ENCODE measurements around the gene HTR6.
A peak's percentile ranks its signal among the peaks of the same experiment; 100 is the strongest.

HTR6 gene

GRCh38 chr1:19689856-19690255 is 25.2 kb downstream of the HTR6 start:
- no peak for DNase-seq

GRCh38 chr1:19690342-19690741 is 25.7 kb downstream of the HTR6 start:
- DNase-seq = no peak

- DNase-seq = no peak
Observed at GRCh38 chr1:19694298-19694697, 29.6 kb downstream of the HTR6 start.

GRCh38 chr1:19695772-19696171 is 31.1 kb downstream of the HTR6 start:
- DNase-seq = no peak

- DNase-seq = no peak
Observed at GRCh38 chr1:19696820-19697219, 32.1 kb downstream of the HTR6 start.

GRCh38 chr1:19698181-19698580 is 33.5 kb downstream of the HTR6 start:
- DNase-seq = no peak

- no peak for DNase-seq
Observed at GRCh38 chr1:19700079-19700777, 35.6 kb downstream of the HTR6 start.

- DNase-seq = no peak
Observed at GRCh38 chr1:19703280-19703679, 38.6 kb downstream of the HTR6 start.

- peak; percentile 37 to 47 for DNase-seq
Observed at GRCh38 chr1:19704247-19705113, 39.8 kb downstream of the HTR6 start.

GRCh38 chr1:19705464-19705863 is 40.8 kb downstream of the HTR6 start:
- no peak for DNase-seq

- DNase-seq = no peak
Observed at GRCh38 chr1:19706136-19706535, 41.5 kb downstream of the HTR6 start.

GRCh38 chr1:19708567-19709110 is 44.0 kb downstream of the HTR6 start:
- DNase-seq = no peak

GRCh38 chr1:19709260-19709793 is 44.7 kb downstream of the HTR6 start:
- DNase-seq = no peak

- no peak for DNase-seq
Observed at GRCh38 chr1:19710825-19711611, 46.3 kb downstream of the HTR6 start.

GRCh38 chr1:19712928-19713327 is 48.3 kb downstream of the HTR6 start:
- no peak for DNase-seq

GRCh38 chr1:19715334-19716203 is 50.9 kb downstream of the HTR6 start:
- peak; percentile 90 to 91 for DNase-seq

GRCh38 chr1:19717467-19717866 is 52.8 kb downstream of the HTR6 start:
- no peak for DNase-seq

GRCh38 chr1:19720174-19720573 is 55.5 kb downstream of the HTR6 start:
- DNase-seq = no peak

- no peak for DNase-seq
Observed at GRCh38 chr1:19720973-19721372, 56.3 kb downstream of the HTR6 start.

- DNase-seq = no peak
Observed at GRCh38 chr1:19723874-19724273, 59.2 kb downstream of the HTR6 start.

GRCh38 chr1:19725606-19726005 is 60.9 kb downstream of the HTR6 start:
- no peak for DNase-seq
